Neural crest cell (in vitro differentiated cells): ENCODE measurements around the gene EIF6. TPM values are rescaled to one million over a fixed set of nuclear protein-coding genes. Genes with fewer than 3 reads are reported as not detected.
A peak's percentile ranks its signal among the peaks of the same experiment; 100 is the strongest.

Experiments used
- DNase-seq: peaks from one replicate; pipeline ENCODE4 v3.0.0; 2021; ENCODE audit warnings: low read depth, mixed read lengths, low spot score
- H3K27ac Mint-ChIP-seq: one replicate; pipeline ENCODE4 v1.8.0; 2021; ENCODE audit warnings: mild to moderate bottlenecking, mixed read lengths; ENCODE audit not compliant: unreplicated experiment
- H3K27me3 Mint-ChIP-seq: 2 replicates; pipeline ENCODE4 v1.8.0; 2021; ENCODE audit warnings: low read depth, mild to moderate bottlenecking, mixed read lengths
- H3K36me3 Mint-ChIP-seq: 2 replicates; pipeline ENCODE4 v1.8.0; 2021; ENCODE audit warnings: low read depth, mild to moderate bottlenecking, mixed read lengths
- H3K4me1 Mint-ChIP-seq: 2 replicates; pipeline ENCODE4 v1.8.0; 2021; ENCODE audit warnings: mixed read lengths
- H3K4me3 Mint-ChIP-seq: one replicate; pipeline ENCODE4 v1.8.0; 2021; ENCODE audit warnings: mild to moderate bottlenecking, mixed read lengths
- H3K9me3 Mint-ChIP-seq: 2 replicates; pipeline ENCODE4 v1.8.0; 2021; ENCODE audit warnings: mixed read lengths
- CTCF ChIP-seq: fragments of 200-600 bp; sonication (generic); conservative IDR thresholded peaks from 2 replicates; pipeline ENCODE4 v1.5.0; 2021; ENCODE audit warnings: antibody characterized with exemption, mild to moderate bottlenecking
- total RNA-seq: library from RNA; stranded (reverse); gene quantifications from 2 replicates; pipeline ENCODE4 v1.2.1, GENCODE V29; 2021

The EIF6 gene
- total RNA-seq, 1 donor from 2014 or later: 112 TPM

GRCh38 chr20:35320396-35321126 lies 36.0 kb upstream of the EIF6 start:
- DNase-seq: no peak
- Mint-ChIP-seq H3K36me3 (peaks cover 5% of the 10 kb centered on the region), H3K27me3 (no peaks in the 10 kb centered on the region), H3K27ac (peak overlapping the region; percentile 29), H3K4me1 (peaks cover 3% of the 10 kb centered on the region), H3K9me3 (no peaks in the 10 kb centered on the region), H3K4me3 (no peak overlapping the region)
- TF ChIP-seq CTCF: no peak

GRCh38 chr20:35319871-35320197 lies 35.3 kb upstream of the EIF6 start:
- Mint-ChIP-seq H3K4me3 (no peak overlapping the region), H3K4me1 (no peaks in the 10 kb centered on the region), H3K36me3 (peaks cover 2% of the 10 kb centered on the region), H3K27ac (no peak overlapping the region), H3K27me3 (no peaks in the 10 kb centered on the region), H3K9me3 (no peaks in the 10 kb centered on the region)
- no peak for TF ChIP-seq CTCF
- no peak for DNase-seq

DNA sequence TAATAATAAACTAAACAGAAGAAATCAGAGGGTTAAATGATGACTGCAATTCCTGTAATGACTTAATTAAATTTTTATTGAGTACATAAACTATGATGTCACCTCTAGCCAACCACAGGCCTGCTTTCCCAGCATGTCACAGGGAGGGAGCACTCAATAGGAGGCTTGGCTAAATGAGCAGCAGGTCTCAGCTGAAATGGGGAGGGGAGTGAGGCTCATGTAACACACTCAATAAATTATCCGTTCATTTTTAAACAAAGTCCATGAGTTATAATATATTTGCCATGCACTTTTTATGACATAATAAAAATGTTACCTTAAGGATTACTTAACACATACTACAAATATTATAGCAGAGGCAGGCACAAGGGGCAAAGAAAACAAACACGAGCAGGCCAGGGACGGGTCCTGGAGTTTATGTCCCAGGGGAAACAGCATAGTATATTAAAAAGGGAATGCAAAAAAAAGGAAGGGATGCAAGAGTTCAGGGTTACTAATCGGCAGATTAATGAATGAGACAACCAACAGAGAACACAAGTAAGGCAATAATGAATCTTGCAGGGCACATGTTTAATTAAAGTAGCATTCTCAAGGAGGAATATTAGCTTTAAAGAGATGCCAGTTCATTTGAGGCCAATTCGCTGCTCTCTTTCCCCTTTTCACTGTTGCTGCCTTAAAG lies 34.8 kb upstream of the EIF6 start:
- Mint-ChIP-seq H3K4me3 (no peak overlapping the region), H3K27me3 (no peaks in the 10 kb centered on the region), H3K4me1 (no peaks in the 10 kb centered on the region), H3K9me3 (no peaks in the 10 kb centered on the region), H3K36me3 (peaks cover 2% of the 10 kb centered on the region), H3K27ac (no peak overlapping the region)
- no peak for DNase-seq
- TF ChIP-seq CTCF: no peak

- H3K27me3 Mint-ChIP-seq: no peaks in the 10 kb centered on the region
- no peak overlapping the region for H3K4me3 Mint-ChIP-seq
- no peak for TF ChIP-seq CTCF
- no peaks in the 10 kb centered on the region for H3K4me1 Mint-ChIP-seq
- no peaks in the 10 kb centered on the region for H3K9me3 Mint-ChIP-seq
- H3K36me3 Mint-ChIP-seq: peaks cover 2% of the 10 kb centered on the region
- peak overlapping the region; percentile 51 for H3K27ac Mint-ChIP-seq
- DNase-seq: no peak
These were observed 34.1 kb upstream of the EIF6 start for GRCh38 chr20:35318502-35319157.

DNA sequence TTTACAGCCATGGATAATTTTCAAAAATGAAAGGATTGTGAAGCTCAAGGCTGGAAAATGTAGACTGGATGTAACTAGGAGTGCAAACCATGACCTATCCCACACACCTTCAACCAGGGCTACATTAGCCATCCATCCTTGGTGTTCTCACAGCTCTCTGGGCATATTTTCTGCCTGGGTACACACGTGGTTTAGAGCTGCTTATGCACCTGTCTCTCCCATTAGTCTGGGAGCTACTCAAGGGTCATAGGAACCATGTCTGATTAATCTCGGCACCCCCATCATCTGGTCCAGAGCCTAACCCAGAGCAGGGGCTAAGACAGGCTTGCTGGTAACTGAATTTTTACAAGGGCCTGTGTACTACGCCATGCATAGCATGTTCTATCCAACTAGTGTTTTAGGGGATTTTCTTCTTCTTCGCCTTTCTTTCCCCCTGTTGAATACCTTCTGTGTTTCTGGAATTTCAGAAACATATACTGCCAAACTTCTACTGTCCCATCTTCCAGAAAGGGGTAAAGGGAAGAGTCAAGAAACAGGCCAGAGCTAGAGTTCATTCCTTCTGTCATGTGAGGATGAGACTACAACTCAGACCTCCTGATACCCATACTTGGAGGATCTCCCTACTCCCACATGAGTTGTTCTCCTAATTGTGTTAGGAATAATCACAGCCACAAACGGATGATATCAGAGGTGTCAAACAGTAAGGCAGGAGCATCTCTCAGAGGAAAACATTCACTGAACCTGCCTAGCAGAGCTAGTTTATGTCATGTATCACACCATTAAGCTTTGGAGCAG lies 33.0 kb upstream of the EIF6 start:
- no peak for TF ChIP-seq CTCF
- Mint-ChIP-seq H3K9me3 (no peaks in the 10 kb centered on the region), H3K4me1 (no peaks in the 10 kb centered on the region), H3K27ac (peak overlapping the region; percentile 51), H3K4me3 (no peak overlapping the region), H3K36me3 (peaks cover 3% of the 10 kb centered on the region), H3K27me3 (no peaks in the 10 kb centered on the region)
- no peak for DNase-seq
